GM23338 (cell line): ENCODE data around the gene WIPF3. TPM values are rescaled to one million over a fixed set of nuclear protein-coding genes. Genes with fewer than 3 reads are reported as not detected.

Source experiments
- ATAC-seq: fragments of 200-7000 bp; cut with Tn5 transposase; 3 replicates; pipeline ENCODE4 v1.9.1; 2020
- DNase-seq: peaks from one replicate; pipeline ENCODE4 v3.0.0-alpha.2; 2015; ENCODE audit warnings: low spot score
- H2AFZ ChIP-seq: fragments of 200-600 bp; sonication (generic); 2 replicates; pipeline ENCODE4 v1.8.0; 2016; ENCODE audit warnings: antibody characterized with exemption, mild to moderate bottlenecking, moderate library complexity
- H3F3A ChIP-seq: fragments of 200-600 bp; sonication (generic); replicated peaks from 2 replicates; pipeline ENCODE4 v1.8.0; 2017; ENCODE audit warnings: antibody characterized with exemption, mixed run types, low read depth
- H3K27ac ChIP-seq: fragments of 200-600 bp; sonication (generic); 2 replicates; pipeline ENCODE4 v1.6.1; 2016; ENCODE audit warnings: low read depth
- H3K27me3 ChIP-seq: fragments of 200-600 bp; sonication (generic); 2 replicates; pipeline ENCODE4 v1.8.0; 2016; ENCODE audit warnings: mild to moderate bottlenecking, mixed run types, moderate library complexity; ENCODE audit not compliant: insufficient read depth
- H3K36me3 ChIP-seq: fragments of 200-600 bp; sonication (generic); 2 replicates; pipeline ENCODE4 v1.8.0; 2016; ENCODE audit warnings: mild to moderate bottlenecking; ENCODE audit not compliant: insufficient read depth
- H3K4me1 ChIP-seq: fragments of 200-600 bp; sonication (generic); 2 replicates; pipeline ENCODE4 v1.8.0; 2016; ENCODE audit warnings: mild to moderate bottlenecking, moderate library complexity; ENCODE audit not compliant: insufficient read depth
- H3K4me2 ChIP-seq: fragments of 200-600 bp; sonication (generic); 2 replicates; pipeline ENCODE4 v1.7.1; 2017; ENCODE audit warnings: mixed run types
- H3K4me3 ChIP-seq: fragments of 200-600 bp; sonication (generic); 2 replicates; pipeline ENCODE4 v1.6.1; 2016; ENCODE audit warnings: mixed run types
- H3K79me2 ChIP-seq: fragments of 200-600 bp; sonication (generic); replicated peaks from 2 replicates; pipeline ENCODE4 v1.8.0; 2017; ENCODE audit warnings: mild to moderate bottlenecking; ENCODE audit not compliant: insufficient read depth
- H3K9me2 ChIP-seq: fragments of 200-600 bp; sonication (generic); 2 replicates; pipeline ENCODE4 v1.8.0; 2017; ENCODE audit not compliant: insufficient read depth
- H4K20me1 ChIP-seq: fragments of 200-600 bp; sonication (generic); replicated peaks from 2 replicates; pipeline ENCODE4 v1.8.0; 2017; ENCODE audit warnings: mild to moderate bottlenecking; ENCODE audit not compliant: insufficient read depth
- H3K27ac Mint-ChIP-seq: 2 replicates; pipeline ENCODE4 v1.8.0; 2020; ENCODE audit warnings: inconsistent platforms, mild to moderate bottlenecking, moderate library complexity, mixed read lengths
- H3K27me3 Mint-ChIP-seq: 3 replicates; pipeline ENCODE4 v1.8.0; 2022; ENCODE audit warnings: low read depth, mild to moderate bottlenecking, moderate library complexity, mixed read lengths, inconsistent platforms; ENCODE audit not compliant: insufficient read depth, poor library complexity
- H3K36me3 Mint-ChIP-seq: 3 replicates; pipeline ENCODE4 v1.8.0; 2021; ENCODE audit warnings: low read depth, mild to moderate bottlenecking, inconsistent platforms, moderate library complexity, mixed read lengths
- H3K4me1 Mint-ChIP-seq: 3 replicates; pipeline ENCODE4 v1.8.0; 2020; ENCODE audit warnings: mild to moderate bottlenecking, inconsistent platforms, mixed read lengths
- H3K4me3 Mint-ChIP-seq: 3 replicates; pipeline ENCODE4 v1.8.0; 2021; ENCODE audit warnings: moderate library complexity, mild to moderate bottlenecking, inconsistent platforms, mixed read lengths
- H3K9me3 Mint-ChIP-seq: 3 replicates; pipeline ENCODE4 v1.8.0; 2020; ENCODE audit warnings: moderate library complexity, mild to moderate bottlenecking, inconsistent platforms, mixed read lengths
- CREB1 ChIP-seq: fragments of 250-450 bp; sonication (Bioruptor Pico); IDR thresholded peaks from 2 replicates; pipeline ENCODE4 v1.5.0; 2020; ENCODE audit warnings: low read depth, mild to moderate bottlenecking, moderate library complexity
- EZH2 ChIP-seq: fragments of 200-600 bp; sonication (generic); IDR thresholded peaks from one replicate; pipeline ENCODE4 v1.8.0; 2017; ENCODE audit warnings: antibody characterized with exemption, mild to moderate bottlenecking, low read depth; ENCODE audit not compliant: unreplicated experiment
- EZH2phosphoT487 ChIP-seq: fragments of 200-600 bp; sonication (generic); IDR thresholded peaks from one replicate; pipeline ENCODE4 v1.8.1; 2018; ENCODE audit warnings: antibody characterized with exemption; ENCODE audit not compliant: unreplicated experiment
- JUNB ChIP-seq: IDR thresholded peaks from one replicate; pipeline ENCODE4 v1.6.1; 2016; ENCODE audit warnings: antibody characterized with exemption; ENCODE audit not compliant: unreplicated experiment
- NANOG ChIP-seq: IDR thresholded peaks from 2 replicates; pipeline ENCODE4 v1.6.1; 2016; ENCODE audit warnings: antibody characterized with exemption, borderline replicate concordance
- POLR2AphosphoS5 ChIP-seq: IDR thresholded peaks from 2 replicates; pipeline ENCODE4 v1.6.1; 2016; ENCODE audit warnings: antibody characterized with exemption, low read depth
- REST ChIP-seq: IDR thresholded peaks from one replicate; pipeline ENCODE4 v1.6.1; 2018; ENCODE audit warnings: antibody characterized with exemption; ENCODE audit not compliant: unreplicated experiment
- STAT1 ChIP-seq: IDR thresholded peaks from one replicate; pipeline ENCODE4 v1.6.1; 2016; ENCODE audit warnings: antibody characterized with exemption; ENCODE audit not compliant: unreplicated experiment
- ZNF114 ChIP-seq: fragments of 250-450 bp; sonication (Bioruptor Pico); IDR thresholded peaks from 2 replicates; pipeline ENCODE4 v1.5.0; 2020; ENCODE audit warnings: mild to moderate bottlenecking, moderate library complexity
- ZNF331 ChIP-seq: fragments of 250-450 bp; sonication (Bioruptor Pico); IDR thresholded peaks from 2 replicates; pipeline ENCODE4 v1.5.0; 2020; ENCODE audit warnings: low read depth, mild to moderate bottlenecking, moderate library complexity
- polyA plus RNA-seq: library from polyadenylated mRNA; unstranded; fragments of >200 nt; fragmentation: Nextera tagmentation; extraction: Ambion mirVana; gene quantifications from 2 replicates; pipeline ENCODE4 v1.2.1, GENCODE V29; 2016
- total RNA-seq: library from RNA; depleted of rRNA; stranded (reverse); fragments of >200 nt; shearing (Covaris generic); gene quantifications from 2 replicates; pipeline ENCODE4 v1.2.3, GENCODE V29; 2014
- TF ChIP-seq, protein P1 (sequence below), 2 experiments: fragments of 200-600 bp in 1 of 2; sonication (generic) in 1 of 2; conservative IDR thresholded peaks; 2 replicates each; pipeline versions ENCODE4 v1.5.1 to v1.6.1; 2016 to 2017; ENCODE audit warnings: antibody characterized with exemption in 2 of 2, low read depth in 2 of 2, mild to moderate bottlenecking in 2 of 2, moderate library complexity in 1 of 2
- TF ChIP-seq, protein P2 (sequence below): IDR thresholded peaks from 2 replicates; pipeline ENCODE4 v1.6.1; 2016; ENCODE audit warnings: antibody characterized with exemption
- TF ChIP-seq, protein P3 (sequence below): fragments of 250-450 bp; sonication (Bioruptor Pico); IDR thresholded peaks from 2 replicates; pipeline ENCODE4 v1.5.0; 2020; ENCODE audit warnings: mild to moderate bottlenecking, moderate library complexity

WIPF3 gene
- total and polyA plus RNA-seq, 2 experiments from 2014 or later, result 5.7 to 11.4 TPM

DNA sequence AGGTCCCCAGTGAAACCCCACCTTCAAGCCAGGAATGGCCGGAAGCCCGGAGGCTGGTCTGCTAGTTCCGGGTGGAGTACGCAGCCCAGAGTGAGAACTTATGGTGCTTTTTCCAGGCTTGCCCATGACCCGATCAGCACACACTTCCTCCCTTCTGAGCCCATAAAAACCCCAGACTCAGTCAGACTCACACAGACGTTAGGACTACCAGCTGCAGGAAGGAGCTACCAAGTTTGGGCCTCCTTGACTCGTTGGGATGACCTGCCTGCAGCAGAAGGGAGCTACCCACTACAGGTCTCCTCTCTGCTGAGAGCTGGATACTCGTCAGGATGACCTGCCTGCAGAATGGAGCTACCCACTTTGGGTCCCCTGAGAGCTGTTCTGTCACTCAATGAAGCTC lies 144.2 kb downstream of the WIPF3 start:
- TF ChIP-seq, protein P1, sequence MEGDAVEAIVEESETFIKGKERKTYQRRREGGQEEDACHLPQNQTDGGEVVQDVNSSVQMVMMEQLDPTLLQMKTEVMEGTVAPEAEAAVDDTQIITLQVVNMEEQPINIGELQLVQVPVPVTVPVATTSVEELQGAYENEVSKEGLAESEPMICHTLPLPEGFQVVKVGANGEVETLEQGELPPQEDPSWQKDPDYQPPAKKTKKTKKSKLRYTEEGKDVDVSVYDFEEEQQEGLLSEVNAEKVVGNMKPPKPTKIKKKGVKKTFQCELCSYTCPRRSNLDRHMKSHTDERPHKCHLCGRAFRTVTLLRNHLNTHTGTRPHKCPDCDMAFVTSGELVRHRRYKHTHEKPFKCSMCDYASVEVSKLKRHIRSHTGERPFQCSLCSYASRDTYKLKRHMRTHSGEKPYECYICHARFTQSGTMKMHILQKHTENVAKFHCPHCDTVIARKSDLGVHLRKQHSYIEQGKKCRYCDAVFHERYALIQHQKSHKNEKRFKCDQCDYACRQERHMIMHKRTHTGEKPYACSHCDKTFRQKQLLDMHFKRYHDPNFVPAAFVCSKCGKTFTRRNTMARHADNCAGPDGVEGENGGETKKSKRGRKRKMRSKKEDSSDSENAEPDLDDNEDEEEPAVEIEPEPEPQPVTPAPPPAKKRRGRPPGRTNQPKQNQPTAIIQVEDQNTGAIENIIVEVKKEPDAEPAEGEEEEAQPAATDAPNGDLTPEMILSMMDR (conservative IDR thresholded peaks at IDR 0.05; ENCODE audit: low read depth in 2 of 2), result no peak
- TF ChIP-seq JUNB (no peak), NANOG (no peak), ZNF114 (CRISPR knock-in tag) (no peak), STAT1 (no peak), ZNF331 (CRISPR knock-in tag) (no peak), REST (no peak), CREB1 (no peak), EZH2phosphoT487 (no peak), POLR2AphosphoS5 (no peak), EZH2 (no peak)
- TF ChIP-seq, protein P2, sequence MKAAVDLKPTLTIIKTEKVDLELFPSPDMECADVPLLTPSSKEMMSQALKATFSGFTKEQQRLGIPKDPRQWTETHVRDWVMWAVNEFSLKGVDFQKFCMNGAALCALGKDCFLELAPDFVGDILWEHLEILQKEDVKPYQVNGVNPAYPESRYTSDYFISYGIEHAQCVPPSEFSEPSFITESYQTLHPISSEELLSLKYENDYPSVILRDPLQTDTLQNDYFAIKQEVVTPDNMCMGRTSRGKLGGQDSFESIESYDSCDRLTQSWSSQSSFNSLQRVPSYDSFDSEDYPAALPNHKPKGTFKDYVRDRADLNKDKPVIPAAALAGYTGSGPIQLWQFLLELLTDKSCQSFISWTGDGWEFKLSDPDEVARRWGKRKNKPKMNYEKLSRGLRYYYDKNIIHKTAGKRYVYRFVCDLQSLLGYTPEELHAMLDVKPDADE, result no peak
- TF ChIP-seq, protein P3, sequence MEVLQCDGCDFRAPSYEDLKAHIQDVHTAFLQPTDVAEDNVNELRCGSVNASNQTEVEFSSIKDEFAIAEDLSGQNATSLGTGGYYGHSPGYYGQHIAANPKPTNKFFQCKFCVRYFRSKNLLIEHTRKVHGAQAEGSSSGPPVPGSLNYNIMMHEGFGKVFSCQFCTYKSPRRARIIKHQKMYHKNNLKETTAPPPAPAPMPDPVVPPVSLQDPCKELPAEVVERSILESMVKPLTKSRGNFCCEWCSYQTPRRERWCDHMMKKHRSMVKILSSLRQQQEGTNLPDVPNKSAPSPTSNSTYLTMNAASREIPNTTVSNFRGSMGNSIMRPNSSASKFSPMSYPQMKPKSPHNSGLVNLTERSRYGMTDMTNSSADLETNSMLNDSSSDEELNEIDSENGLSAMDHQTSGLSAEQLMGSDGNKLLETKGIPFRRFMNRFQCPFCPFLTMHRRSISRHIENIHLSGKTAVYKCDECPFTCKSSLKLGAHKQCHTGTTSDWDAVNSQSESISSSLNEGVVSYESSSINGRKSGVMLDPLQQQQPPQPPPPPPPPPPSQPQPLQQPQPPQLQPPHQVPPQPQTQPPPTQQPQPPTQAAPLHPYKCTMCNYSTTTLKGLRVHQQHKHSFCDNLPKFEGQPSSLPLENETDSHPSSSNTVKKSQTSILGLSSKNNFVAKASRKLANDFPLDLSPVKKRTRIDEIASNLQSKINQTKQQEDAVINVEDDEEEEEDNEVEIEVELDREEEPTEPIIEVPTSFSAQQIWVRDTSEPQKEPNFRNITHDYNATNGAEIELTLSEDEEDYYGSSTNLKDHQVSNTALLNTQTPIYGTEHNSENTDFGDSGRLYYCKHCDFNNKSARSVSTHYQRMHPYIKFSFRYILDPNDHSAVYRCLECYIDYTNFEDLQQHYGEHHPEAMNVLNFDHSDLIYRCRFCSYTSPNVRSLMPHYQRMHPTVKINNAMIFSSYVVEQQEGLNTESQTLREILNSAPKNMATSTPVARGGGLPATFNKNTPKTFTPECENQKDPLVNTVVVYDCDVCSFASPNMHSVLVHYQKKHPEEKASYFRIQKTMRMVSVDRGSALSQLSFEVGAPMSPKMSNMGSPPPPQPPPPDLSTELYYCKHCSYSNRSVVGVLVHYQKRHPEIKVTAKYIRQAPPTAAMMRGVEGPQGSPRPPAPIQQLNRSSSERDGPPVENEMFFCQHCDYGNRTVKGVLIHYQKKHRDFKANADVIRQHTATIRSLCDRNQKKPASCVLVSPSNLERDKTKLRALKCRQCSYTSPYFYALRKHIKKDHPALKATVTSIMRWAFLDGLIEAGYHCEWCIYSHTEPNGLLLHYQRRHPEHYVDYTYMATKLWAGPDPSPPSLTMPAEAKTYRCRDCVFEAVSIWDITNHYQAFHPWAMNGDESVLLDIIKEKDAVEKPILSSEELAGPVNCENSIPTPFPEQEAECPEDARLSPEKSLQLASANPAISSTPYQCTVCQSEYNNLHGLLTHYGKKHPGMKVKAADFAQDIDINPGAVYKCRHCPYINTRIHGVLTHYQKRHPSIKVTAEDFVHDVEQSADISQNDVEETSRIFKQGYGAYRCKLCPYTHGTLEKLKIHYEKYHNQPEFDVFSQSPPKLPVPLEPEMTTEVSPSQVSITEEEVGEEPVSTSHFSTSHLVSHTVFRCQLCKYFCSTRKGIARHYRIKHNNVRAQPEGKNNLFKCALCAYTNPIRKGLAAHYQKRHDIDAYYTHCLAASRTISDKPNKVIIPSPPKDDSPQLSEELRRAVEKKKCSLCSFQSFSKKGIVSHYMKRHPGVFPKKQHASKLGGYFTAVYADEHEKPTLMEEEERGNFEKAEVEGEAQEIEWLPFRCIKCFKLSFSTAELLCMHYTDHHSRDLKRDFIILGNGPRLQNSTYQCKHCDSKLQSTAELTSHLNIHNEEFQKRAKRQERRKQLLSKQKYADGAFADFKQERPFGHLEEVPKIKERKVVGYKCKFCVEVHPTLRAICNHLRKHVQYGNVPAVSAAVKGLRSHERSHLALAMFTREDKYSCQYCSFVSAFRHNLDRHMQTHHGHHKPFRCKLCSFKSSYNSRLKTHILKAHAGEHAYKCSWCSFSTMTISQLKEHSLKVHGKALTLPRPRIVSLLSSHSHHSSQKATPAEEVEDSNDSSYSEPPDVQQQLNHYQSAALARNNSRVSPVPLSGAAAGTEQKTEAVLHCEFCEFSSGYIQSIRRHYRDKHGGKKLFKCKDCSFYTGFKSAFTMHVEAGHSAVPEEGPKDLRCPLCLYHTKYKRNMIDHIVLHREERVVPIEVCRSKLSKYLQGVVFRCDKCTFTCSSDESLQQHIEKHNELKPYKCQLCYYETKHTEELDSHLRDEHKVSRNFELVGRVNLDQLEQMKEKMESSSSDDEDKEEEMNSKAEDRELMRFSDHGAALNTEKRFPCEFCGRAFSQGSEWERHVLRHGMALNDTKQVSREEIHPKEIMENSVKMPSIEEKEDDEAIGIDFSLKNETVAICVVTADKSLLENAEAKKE (CRISPR knock-in tag), result no peak
- H3K4me3 Mint-ChIP-seq, result no peak overlapping the region
- Histone ChIP-seq H3F3A (no peaks in the 10 kb centered on the region), H3K4me2 (no peak overlapping the region), H3K4me1 (no peaks in the 10 kb centered on the region), H3K4me3 (no peak overlapping the region), H4K20me1 (no peaks in the 10 kb centered on the region; the same call in 1 of the 2 replicates), H3K27ac (no peak overlapping the region), H2AFZ (no peak overlapping the region), H3K36me3 (peaks cover 16% of the 10 kb centered on the region), H3K27me3 (no peaks in the 10 kb centered on the region), H3K79me2 (no peaks in the 10 kb centered on the region; the same call in 1 of the 2 replicates), H3K9me2 (no peaks in the 10 kb centered on the region)
- no peak overlapping the region for H3K27ac Mint-ChIP-seq
- H3K4me1 Mint-ChIP-seq, result no peaks in the 10 kb centered on the region
- peaks cover 7% of the 10 kb centered on the region for H3K9me3 Mint-ChIP-seq
- no peaks in the 10 kb centered on the region for H3K27me3 Mint-ChIP-seq
- no peak for ATAC-seq
- no peak for DNase-seq
- peaks cover 50% of the 10 kb centered on the region for H3K36me3 Mint-ChIP-seq
